ENCODE data around the gene TRPM4.

TRPM4 gene

DNA sequence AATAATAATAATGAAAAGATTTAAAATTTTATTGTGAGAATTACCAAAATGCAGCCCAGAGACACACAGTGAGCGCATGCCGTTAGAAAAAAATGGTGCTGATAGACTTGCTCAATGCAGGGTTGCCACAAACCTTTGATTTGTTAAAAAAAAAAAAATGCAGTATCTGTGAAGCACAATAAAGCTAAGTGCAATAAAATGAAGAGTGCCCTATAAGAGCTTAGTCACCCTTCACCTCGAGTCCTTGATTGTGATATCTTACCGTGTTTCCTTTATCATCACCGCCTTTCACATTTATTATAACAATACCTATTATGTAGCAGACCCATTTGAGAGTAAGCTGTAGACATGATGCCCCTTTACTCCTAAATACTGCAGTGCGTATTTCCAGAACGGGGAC, 84.2 kb downstream of the TRPM4 start:
- no peak for DNase-seq

DNA sequence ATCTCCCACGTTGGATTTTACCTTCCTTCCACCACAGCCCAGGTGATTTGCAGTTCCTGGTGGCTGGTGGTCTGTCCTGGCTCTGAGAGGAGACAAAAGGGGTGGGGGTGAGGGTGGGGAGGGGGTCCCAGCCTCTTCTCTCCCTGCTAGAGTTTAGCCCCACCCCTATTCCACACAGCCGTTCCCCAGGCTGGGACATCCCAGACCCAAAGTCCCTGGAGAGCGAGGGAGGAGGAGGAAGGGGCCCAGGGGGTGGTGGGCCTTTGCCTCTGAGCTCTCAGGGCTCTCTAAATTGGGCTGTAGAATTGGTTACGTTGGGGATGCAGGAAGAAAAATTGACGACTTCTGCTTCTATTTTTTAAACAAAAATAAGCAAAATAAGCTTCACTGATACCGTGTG, 85.5 kb downstream of the TRPM4 start:
- no peak for DNase-seq

DNA sequence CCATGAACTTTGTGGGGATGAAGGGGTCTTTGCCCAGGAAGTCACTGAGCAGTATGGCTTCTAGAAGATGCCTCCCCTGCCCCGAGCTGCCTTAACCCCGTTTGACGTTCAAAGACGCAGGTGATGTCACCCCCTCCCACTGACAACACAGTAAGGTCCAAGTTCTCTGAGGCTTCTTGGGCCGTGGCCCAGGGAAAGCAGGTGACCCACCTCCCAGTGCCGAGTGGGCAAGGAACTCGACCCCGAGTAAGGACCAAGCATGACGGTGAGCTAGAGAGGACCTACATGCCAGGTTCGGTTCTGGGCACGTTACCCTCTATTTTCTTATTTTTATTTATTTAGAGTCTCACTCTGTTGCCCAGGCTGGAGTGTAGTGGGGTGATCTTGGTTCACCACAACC, 86.1 kb downstream of the TRPM4 start:
- DNase-seq, result no peak

DNA sequence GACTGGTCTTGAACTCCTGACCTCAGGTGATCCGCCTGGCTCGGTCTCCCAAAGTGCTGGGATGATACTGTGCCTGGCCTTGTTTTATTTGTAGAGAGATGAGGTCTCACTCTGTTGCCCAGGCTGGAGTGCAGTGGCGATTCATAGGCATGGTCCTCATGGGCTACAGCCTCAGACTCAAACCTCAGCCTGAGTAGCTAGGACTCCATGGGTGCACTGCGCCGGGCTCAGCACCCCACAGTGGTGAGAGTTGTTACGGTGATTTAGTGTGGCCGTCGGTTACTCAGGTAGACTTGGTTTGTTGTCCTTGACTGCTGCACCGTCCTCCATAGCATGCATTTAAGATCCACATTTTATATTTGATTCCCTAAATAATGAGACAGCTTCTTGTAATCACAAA, 86.7 kb downstream of the TRPM4 start:
- no peak for DNase-seq

DNA sequence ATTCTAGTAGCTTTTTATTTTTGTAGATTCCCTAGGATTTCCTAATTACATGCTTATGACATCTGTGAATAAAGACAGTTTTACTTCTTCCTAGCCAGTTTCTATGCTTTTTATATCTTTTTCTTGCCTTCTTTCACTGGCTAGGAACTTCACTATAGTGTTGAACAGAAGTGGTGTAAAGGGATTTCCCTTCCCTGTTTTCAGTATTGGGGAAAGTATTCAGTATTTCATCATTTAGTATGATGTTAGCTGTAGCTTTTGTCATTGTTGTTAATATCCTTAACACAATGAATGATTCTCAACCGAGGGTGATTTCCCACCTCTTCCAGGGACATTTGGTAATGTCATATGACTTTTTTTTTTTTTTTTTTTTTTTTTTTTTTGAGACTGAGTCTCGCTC, 90.1 kb downstream of the TRPM4 start:
- DNase-seq, result no peak

DNA sequence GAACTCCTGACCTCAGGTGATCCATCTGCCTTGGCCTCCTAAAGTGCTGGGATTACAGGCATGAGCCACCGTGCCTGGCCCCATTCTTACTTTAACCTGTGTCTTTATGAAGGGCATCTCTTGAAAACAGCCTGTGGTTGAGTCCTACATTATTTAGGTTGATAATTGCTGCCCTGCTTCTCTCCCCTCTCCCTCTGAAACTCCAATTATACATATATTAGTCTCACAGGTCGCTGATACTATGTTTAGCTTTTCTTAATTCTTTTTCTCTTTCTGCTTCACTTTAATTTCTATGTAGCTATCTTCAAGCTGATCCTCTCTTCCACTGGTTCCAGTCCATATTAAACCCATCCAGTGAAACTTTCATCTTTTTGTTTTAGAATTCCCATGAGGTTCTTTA, 92.3 kb downstream of the TRPM4 start:
- no peak for DNase-seq

DNA sequence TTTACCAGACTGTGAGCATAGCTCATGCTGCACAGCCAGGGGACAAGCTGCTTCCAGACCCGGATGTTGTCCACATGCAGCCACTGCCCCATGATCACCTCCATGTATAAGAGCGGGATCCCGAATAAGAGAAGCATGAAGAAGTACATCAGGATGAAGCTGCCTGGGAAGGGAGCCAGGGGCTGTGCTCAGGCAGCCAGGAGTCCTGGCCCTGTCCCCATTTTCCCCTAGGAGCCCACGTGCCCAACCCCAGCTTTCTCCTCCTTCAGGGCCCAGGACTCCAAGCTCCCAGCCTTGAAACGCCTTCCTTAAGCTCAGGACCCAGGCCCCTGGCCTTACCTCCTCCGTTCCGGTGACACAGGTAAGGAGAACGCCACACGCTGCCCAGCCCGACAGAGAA, 98.1 kb downstream of the TRPM4 start:
- DNase-seq, result no peak

DNA sequence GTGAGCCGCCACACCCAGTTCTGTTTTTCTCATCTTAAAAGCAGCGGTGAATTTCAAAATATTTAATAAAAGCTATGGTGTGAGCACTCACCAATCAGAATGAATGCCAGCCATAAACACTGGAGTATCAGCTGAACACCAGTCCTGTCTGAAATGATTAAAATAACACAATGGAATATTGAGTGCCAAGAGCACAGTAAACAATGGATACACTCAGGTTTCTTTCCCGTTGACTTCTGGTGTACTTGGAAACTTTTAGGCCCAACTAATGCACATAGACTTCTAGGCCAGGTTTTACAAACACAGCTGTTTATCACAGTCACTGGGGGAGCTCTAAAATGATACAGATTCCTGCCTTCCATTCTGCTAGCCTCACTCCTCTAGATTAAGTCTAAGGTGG, 99.1 kb downstream of the TRPM4 start:
- no peak for DNase-seq
